Lower leg skin (tissue), 4 donors: ENCODE results near the gene DIP2C. TPM values are rescaled to one million over a fixed set of nuclear protein-coding genes. Genes with fewer than 3 reads are reported as not detected.
"Not testable (repeated sequence)": the region's sequence is repeated elsewhere in the genome, so short reads cannot be mapped to it uniquely, and the experiment has no call there.

Experiments used
- DNase-seq, 2 donors: peaks; one replicate each; pipeline ENCODE4 v3.0.0-alpha.2; 2019; ENCODE audit warnings: low spot score in 2 of 2
- H3K4me3 ChIP-seq: fragments of 200-600 bp; sonication (generic); 2 replicates; pipeline ENCODE4 v1.5.1; 2017; ENCODE audit warnings: mild to moderate bottlenecking, low read depth; ENCODE audit not compliant: poor library complexity, severe bottlenecking
- POLR2A ChIP-seq, 2 donors: fragments of 450-650 bp; IDR thresholded peaks; one replicate each; pipeline ENCODE4 v1.6.1; 2016 to 2017; ENCODE audit warnings: antibody characterized with exemption in 2 of 2, mild to moderate bottlenecking in 1 of 2, moderate library complexity in 1 of 2
- WGBS, 2 donors: methylation state at CpG; one replicate each; pipeline ENCODE4 v1.1.5; 2018; 5-methylcytosine and 5-hydroxymethylcytosine counted together
- intact Hi-C: fragments of 100-400 bp; cut with DNase I; formaldehyde crosslinking; loops from one replicate; pipeline ENCODE4 v1.15.0; 2023; ENCODE audit warnings: low total_unique reads
- total RNA-seq, 4 donors: library from RNA; depleted of rRNA; stranded (reverse); fragments of >200 nt; gene quantifications; one replicate each; pipeline ENCODE4 v1.1.0, GENCODE V29; 2016
- TF ChIP-seq, protein P1 (sequence below), 3 donors: fragments of 450-650 bp; IDR thresholded peaks; one replicate each; pipeline ENCODE4 v1.5.1; 2016; ENCODE audit warnings: antibody characterized with exemption in 3 of 3, mild to moderate bottlenecking in 3 of 3, moderate library complexity in 2 of 3

The DIP2C gene
- total RNA-seq, 4 donors from 2014 or later, result 6.2 to 14.7 (median 10.6) TPM

DNA sequence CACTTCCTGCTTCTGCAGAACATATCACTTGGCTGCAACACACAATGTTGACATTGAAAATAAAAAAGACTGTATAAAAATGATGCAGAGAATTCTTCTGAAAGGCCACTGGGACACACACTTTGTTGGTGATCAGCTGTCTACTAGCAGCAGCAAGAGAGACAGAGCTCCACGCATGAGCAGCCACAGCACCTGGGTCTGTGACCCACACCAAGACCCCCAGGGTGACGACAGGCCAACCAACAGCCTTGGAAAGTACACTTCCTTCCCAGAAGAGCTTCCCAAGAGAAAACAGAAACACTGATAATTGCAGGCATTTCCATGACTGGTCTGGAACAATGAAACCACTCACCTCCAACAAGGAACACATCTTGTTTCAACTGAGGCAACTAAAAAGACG, 239.0 kb downstream of the DIP2C start:
- intact Hi-C loops, result no loop called here
- TF ChIP-seq, protein P1, sequence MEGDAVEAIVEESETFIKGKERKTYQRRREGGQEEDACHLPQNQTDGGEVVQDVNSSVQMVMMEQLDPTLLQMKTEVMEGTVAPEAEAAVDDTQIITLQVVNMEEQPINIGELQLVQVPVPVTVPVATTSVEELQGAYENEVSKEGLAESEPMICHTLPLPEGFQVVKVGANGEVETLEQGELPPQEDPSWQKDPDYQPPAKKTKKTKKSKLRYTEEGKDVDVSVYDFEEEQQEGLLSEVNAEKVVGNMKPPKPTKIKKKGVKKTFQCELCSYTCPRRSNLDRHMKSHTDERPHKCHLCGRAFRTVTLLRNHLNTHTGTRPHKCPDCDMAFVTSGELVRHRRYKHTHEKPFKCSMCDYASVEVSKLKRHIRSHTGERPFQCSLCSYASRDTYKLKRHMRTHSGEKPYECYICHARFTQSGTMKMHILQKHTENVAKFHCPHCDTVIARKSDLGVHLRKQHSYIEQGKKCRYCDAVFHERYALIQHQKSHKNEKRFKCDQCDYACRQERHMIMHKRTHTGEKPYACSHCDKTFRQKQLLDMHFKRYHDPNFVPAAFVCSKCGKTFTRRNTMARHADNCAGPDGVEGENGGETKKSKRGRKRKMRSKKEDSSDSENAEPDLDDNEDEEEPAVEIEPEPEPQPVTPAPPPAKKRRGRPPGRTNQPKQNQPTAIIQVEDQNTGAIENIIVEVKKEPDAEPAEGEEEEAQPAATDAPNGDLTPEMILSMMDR (IDR thresholded peaks at IDR 0.05), result no peak
- no peak for TF ChIP-seq POLR2A (IDR thresholded peaks at IDR 0.05)
- 78 to 83% methylated on average over 3 of the region's 3 CpGs for WGBS, 2 donors
- no peak for DNase-seq
- no peak overlapping the region for H3K4me3 ChIP-seq

DNA sequence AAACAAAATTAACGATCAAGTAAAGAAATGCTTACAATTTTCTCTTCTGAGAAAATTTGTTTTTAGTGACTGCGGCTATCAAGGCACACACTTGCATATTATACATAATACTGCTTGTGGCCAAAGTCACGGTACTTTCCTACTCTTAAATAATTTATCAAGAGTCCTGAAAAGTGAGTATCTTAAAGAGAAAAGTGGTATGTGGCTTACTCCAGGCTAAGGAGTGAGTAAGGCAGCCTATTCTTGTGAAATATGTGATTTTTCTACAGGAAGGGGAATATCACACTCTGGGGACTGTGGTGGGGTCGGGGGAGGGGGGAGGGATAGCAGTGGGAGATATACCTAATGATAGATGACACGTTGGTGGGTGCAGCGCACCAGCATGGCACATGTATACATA, 240.1 kb downstream of the DIP2C start:
- H3K4me3 ChIP-seq, DNase-seq, intact Hi-C loops: not testable (repeated sequence)
- WGBS, 2 donors, result 86 to 87% methylated on average over 6 of the region's 6 CpGs

DNA sequence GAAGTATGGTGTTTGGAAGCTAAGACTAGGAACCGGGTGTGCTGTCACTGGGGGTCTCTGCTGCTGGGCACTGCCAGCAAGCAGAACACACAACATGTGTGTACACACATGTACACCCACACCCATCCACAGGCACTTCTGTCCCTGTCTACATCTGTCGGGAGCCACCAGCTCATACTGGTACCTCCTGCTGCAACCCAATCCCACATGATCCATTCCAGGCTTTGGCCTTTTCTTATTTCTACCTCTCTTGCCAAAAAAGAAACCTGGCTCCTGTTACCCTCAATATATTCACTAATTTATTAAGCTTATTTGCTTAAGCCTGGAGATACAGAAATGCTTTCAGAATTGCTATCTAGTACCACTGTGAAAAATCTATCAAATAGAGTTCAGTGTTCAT, 246.0 kb downstream of the DIP2C start:
- WGBS, 2 donors, result 72% methylated on average over 2 of the region's 2 CpGs
- intact Hi-C loops, result no loop called here
- no peak overlapping the region for H3K4me3 ChIP-seq
- no peak for DNase-seq
- no peak for TF ChIP-seq POLR2A (IDR thresholded peaks at IDR 0.05)
- TF ChIP-seq, protein P1 (IDR thresholded peaks at IDR 0.05), result no peak

DNA sequence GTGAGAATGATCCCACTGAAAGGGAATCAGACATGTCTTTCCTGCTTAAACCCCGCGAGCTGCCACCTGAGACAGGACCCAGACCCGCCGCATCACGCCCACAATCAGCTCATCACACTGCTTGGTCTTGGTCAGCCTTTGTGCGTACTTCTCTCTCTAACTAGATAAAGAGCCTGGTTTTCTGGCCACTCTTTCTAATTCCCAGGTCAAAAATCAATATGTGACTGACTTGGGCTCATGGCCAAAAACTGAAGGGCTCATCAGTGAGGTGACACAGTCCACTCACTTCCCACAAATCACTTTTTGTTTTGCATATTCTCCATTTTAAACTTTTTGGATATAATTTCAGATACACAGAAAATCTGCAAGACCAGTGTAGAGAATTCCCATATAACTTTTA, 247.3 kb downstream of the DIP2C start:
- no peak for DNase-seq
- 98 to 99% methylated on average over 6 of the region's 6 CpGs for WGBS, 2 donors
- intact Hi-C loops, result no loop called here
- no peak for TF ChIP-seq POLR2A (IDR thresholded peaks at IDR 0.05)
- TF ChIP-seq, protein P1 (IDR thresholded peaks at IDR 0.05), result no peak
- no peak overlapping the region for H3K4me3 ChIP-seq

DNA sequence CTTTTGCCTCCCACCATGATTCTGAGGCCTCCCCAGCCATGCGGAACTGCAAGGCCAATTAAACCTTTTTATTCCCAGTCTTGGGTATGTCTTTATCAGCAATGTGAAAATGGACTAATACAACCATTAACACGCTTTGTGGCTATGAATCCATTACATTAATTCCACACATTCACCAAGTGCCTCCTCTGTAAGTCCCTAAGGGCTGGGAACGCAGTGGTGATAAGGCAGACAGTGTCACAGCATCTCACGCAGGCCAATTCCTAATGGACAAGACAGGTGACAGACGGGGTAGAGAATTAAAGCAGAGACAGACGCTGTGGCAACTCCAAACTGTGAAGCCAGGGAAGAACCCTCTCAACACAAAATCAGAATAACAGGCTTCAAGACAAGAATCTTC, 247.8 kb downstream of the DIP2C start:
- no peak overlapping the region for H3K4me3 ChIP-seq
- TF ChIP-seq, protein P1 (IDR thresholded peaks at IDR 0.05), result no peak
- no peak for TF ChIP-seq POLR2A (IDR thresholded peaks at IDR 0.05)
- no peak for DNase-seq
- 96 to 97% methylated on average over 6 of the region's 6 CpGs for WGBS, 2 donors
- intact Hi-C loops, result no loop called here

GRCh38 chr10:440127-440526, 249.3 kb downstream of the DIP2C start:
- TF ChIP-seq, protein P1 (IDR thresholded peaks at IDR 0.05), result no peak
- TF ChIP-seq POLR2A (IDR thresholded peaks at IDR 0.05), result no peak
- intact Hi-C loops, result no loop called here
- DNase-seq, result no peak
- 88 to 93% methylated on average over 3 of the region's 3 CpGs for WGBS, 2 donors
- H3K4me3 ChIP-seq, result no peak overlapping the region
